GM18858 (cell line): Measurements from ENCODE around the gene STK32B.

Source experiments
- ATAC-seq: cut with Tn5 transposase; IDR thresholded peaks from one replicate; pipeline ENCODE4 v1.9.1; 2021; ENCODE audit not compliant: unreplicated experiment

The STK32B gene

GRCh38 chr4:5462896-5463295, 411.6 kb downstream of the STK32B start:
- no peak for ATAC-seq

- ATAC-seq, result no peak
Observed at GRCh38 chr4:5463361-5463760, 412.1 kb downstream of the STK32B start.

DNA sequence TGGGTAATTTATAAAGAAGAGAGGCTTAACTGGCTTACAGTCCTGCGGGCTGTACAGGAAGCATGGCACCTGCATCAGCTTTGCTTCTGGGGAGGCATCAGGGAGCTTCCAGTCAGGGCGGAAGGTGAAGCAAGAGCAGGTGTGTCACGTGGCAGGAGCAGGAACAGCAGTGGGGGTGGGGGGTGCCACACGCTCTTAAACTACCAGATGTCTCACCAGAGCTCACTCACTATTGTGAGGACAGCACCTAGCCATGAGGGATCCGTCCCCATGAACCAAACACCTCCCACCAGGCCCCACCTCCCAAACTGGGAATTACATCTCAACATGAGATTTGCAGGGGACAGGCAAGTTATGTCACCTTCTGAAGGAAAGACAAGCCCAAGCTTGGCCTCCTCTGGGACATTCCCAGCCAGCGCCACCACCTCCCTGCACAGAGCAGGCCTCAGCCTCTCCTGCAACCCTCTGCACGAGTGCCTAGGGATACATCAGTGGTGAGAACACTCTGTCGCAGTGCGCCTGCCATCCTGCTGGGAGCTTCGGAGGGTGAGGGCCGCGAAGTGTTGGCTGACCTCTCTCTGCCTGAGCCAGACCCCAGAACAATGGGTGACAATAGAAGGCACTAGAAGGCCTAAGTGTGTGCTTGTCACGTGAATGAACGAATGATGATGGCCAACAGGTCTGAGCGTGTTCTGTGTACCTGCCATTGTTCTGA, 412.8 kb downstream of the STK32B start:
- no peak for ATAC-seq

- no peak for ATAC-seq
Observed at GRCh38 chr4:5465529-5465928, 414.2 kb downstream of the STK32B start.

DNA sequence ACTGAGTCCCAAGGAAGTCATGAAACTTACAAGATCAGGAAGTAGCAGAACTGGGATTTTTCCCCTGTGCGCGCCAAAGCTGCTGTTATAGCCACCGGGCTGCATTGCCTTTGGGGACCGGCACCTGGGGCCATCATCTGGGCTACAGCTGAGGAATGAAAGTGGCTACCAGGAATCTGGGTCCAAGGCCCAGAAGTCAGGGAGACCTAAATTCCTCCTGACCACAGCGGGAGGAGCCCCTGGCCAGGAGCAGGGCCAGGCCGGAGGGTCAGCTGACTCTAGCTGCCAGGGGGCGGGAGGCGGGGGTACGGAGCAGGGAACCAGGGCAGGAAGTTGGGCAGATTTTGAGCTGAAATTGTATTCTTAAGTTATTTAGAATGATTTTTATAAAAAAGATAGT, 414.7 kb downstream of the STK32B start:
- no peak for ATAC-seq

- ATAC-seq, result no peak
Observed at GRCh38 chr4:5467111-5467510, 415.8 kb downstream of the STK32B start.

GRCh38 chr4:5469151-5469775, 418.0 kb downstream of the STK32B start:
- no peak for ATAC-seq

DNA sequence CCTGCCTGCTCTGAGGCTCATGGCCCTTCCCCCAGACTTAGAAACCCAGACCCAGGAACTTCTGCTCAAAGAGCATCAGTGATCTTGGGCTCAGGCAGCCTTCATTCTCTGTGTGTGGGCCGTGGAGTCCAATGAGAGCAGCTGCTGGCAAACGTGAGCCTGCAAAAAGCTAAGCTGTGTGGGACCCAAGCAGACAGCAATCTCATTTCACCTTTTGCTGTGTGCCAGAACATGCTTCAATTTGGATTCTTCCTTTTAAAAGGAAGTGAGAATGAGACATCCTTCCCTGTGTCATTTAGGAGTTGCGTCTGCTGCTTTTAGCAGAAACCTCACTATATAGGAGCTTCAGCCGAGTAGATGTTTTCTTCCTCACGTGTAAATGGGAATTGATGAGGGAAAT, 418.6 kb downstream of the STK32B start:
- ATAC-seq, result no peak

- no peak for ATAC-seq
Observed at GRCh38 chr4:5470318-5471198, 419.3 kb downstream of the STK32B start.

GRCh38 chr4:5471206-5471605, 419.9 kb downstream of the STK32B start:
- ATAC-seq, result no peak

DNA sequence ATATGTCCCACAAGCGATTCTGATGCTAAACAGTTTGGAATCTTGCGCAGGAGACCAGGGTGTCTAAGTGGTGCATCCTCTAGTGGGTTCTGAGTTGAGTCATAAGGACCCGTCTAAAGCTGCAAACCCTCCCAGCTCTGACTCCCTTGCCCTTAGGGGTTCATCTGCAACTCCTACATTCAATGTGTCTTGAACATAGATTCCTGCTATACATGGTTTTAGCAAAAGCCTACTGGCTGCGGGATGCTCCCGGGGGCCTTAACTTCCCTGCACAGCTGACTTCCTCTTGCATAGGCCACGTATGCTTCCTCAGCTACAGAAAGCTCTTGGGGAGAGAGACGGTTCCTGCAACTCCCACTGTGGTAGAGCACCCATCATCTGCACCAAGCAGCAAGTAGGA, 420.4 kb downstream of the STK32B start:
- no peak for ATAC-seq

GRCh38 chr4:5472160-5472591, 420.9 kb downstream of the STK32B start:
- ATAC-seq, result no peak

DNA sequence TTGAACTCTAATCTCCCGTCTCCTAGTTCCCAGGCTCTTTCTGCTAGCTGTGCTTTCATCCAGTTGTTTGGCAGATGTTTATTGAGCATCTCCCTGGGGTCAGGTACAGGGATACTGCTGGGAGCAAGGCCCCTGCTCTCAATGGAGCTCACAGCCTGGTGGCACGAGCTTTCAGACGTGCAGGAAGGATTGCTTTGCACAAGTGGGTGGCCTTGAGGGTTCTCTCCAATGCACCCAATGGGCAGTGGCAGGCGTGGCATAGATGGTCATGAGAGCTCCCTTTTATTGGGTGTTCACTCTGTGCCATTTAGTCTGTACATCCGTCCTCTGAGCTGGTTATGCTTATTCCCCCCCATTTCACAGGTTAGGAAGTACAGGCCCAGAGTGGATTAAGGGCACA, 421.8 kb downstream of the STK32B start:
- ATAC-seq, result no peak

GRCh38 chr4:5474756-5475155, 423.5 kb downstream of the STK32B start:
- no peak for ATAC-seq

- no peak for ATAC-seq
Observed at GRCh38 chr4:5477613-5478012, 426.3 kb downstream of the STK32B start.

- ATAC-seq, result no peak
Observed at GRCh38 chr4:5478169-5478568, 426.9 kb downstream of the STK32B start.

DNA sequence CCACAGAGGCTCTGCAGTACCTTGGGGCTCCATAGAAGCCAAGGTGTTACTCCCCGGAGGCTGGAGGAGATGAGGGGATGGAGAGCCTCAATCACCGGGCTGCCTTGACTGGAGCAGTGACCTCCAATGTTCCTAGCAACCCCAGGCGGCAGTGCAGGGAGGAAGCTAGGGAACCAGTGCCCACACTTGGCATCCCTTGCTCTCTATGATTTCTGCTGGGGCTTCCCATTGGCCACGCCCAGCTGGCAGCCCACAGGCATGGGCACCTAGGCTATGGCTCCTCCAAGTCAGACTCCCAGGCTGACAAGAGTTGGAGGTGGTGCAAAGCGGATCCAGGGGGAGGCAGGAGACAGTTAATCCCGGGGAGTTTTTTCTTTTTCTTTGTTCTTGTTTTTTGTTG, 427.4 kb downstream of the STK32B start:
- no peak for ATAC-seq

GRCh38 chr4:5479518-5480060, 428.3 kb downstream of the STK32B start:
- no peak for ATAC-seq

DNA sequence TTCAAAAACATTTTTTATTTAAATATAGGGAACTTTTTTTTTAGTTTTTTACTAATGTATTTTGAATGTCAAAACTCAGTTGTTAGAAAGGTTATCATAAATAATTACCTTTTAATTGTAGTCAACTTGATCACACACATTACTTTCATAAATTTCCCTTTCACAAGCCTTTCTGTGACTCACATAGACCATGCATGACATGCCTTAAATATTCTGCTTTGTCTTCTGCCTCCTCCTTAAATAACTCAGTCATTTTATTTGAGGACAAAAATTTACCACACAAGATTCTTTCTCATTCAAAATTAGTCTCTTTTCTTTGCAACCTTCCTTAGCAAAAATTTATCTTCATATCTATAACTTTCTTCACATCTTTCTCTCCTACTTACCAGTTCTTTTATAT, 437.1 kb downstream of the STK32B start:
- ATAC-seq, result no peak

- no peak for ATAC-seq
Observed at GRCh38 chr4:5489260-5489659, 438.0 kb downstream of the STK32B start.

- no peak for ATAC-seq
Observed at GRCh38 chr4:5497489-5497888, 446.2 kb downstream of the STK32B start.

GRCh38 chr4:5500165-5500564, 448.9 kb downstream of the STK32B start:
- ATAC-seq, result no peak
